Ureter (tissue), 1 donor: Measurements from ENCODE around the gene PTPRM. TPM values are rescaled to one million over a fixed set of nuclear protein-coding genes. Genes with fewer than 3 reads are reported as not detected.

ENCODE experiments used
- DNase-seq: peaks from one replicate; pipeline ENCODE4 v3.0.0-alpha.2; 2020; ENCODE audit warnings: low spot score
- total RNA-seq: library from RNA; stranded (reverse); gene quantifications from one replicate; pipeline ENCODE4 v1.2.4, GENCODE V29; 2023
- donor health status: DM: yes; HTN: yes; CAD: no.

PTPRM gene
- total RNA-seq, 1 donor from 2014 or later: 148 TPM

DNA sequence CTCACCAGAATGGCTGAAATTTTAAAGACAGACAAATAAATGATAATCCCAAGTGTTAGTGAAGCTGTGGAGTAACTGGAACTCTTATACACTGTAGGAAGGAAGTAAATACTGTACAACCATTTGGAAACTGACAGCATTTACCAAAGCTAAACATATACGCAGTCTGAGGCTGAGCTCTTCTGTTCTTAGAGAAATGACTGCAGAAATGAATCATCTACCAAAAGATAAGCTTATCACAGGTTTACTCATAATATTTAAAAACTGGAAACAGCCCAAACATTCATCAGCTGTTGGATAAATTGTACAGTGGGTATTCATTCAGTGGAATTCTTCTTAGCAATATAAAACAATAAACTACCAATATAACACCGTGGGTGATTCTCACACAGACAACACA lies 824.0 kb downstream of the PTPRM start:
- no peak for DNase-seq

DNA sequence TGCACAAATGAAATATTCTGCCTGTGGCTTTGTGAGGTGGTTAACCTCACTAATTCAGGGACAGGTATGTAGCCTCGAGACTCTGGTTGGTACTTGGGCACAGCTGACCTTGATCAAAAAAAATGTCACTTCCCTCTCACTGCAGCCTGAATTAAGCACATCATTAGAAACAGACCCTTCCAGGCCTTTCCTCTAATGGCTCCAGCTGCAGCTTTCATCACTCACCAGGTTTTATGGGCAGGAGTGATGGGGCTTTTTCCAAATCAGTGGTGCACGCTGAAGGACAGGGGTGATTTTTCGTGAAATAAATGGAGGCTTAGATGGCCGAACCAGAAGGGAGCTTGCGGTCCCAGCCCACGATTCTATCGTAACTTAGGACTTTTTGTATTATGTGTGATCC lies 829.1 kb downstream of the PTPRM start:
- DNase-seq: no peak

GRCh38 chr18:8397034-8397433 lies 829.9 kb downstream of the PTPRM start:
- DNase-seq: no peak

DNA sequence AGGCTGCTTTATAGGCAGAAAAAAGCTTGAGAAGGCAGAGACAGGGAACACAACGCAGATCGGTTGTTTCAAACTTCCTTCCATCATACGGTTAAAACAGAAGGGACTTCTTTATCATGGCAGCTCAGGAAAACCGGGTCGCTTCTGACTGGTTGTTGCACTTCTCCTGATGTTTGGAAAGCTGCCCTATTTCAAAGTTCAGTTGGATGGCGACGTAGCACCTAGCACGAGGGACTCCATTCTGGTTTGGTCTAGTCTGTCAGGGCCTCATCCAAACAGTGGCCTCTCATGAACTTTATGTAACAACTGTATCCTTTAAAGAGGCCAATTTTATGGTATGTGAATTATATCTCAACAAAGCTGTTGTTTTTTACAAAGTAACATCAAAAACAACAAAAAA lies 832.0 kb downstream of the PTPRM start:
- no peak for DNase-seq

DNA sequence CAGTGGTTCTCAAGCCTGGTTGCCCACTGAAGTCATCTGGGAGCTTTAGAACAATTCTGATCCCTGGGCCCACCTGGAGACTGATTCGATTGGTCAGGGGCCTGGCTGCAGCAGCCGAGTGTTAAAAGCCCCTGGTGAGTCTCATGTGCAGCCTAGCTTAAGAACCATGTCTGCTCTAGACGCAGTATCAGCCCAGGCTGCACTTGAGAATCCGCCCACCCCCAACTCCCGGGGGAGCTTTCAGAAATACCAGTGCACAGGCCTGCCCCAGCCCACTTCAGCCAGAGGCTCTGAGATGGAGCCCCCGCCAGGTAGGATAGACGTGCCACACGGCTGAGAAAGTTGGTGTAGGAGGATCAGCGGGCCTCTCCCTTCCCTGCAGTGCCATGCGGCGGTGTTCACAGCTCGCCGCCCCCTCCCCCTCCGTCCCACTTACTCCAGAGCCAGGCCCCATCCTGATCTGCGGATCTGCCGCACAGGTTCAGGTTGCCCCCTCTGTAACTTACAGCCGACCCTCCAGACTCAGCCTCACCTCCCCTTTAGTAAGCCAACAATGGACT lies 833.2 kb downstream of the PTPRM start:
- no peak for DNase-seq

- no peak for DNase-seq
These were observed 833.7 kb downstream of the PTPRM start for GRCh38 chr18:8400825-8401224.

GRCh38 chr18:8401606-8402005 lies 834.5 kb downstream of the PTPRM start:
- no peak for DNase-seq

DNA sequence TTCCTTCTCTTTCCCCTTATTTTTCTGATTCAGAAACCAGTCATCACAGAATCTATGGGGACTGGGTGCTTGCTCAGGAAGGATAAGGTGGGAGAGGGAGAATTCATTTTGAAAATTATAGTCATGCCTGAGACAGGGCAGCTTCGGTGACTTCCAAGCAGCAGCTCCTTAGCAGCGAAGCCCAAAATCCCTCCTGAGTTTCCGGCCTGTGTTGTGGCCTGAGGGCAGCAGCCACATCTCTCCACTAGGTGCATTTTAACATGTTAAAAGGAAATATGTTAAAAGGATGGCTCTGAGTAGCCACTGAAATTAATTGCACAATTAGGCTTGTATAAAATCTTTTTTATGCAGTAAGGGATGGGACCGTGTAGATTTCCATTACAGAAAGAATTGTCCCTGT lies 835.1 kb downstream of the PTPRM start:
- DNase-seq: no peak

DNA sequence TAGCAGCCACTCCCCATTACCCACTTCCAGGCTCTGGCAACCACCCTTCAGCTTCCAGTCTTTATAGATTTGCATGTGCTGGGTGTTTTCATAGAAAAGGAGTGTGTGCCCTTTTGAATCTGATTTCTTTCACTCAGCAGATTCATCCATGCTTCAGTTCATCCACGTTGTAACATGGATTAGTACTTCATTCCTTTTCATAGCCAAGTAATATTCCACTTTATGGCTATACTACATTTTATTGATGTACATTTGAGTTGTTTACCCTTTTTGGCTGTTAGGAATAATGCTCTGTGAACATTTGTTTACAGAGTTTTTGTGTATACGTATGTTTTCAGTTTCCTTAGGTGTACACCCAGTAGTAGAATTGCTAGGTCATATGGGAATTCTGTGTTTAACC lies 836.6 kb downstream of the PTPRM start:
- DNase-seq: no peak

DNA sequence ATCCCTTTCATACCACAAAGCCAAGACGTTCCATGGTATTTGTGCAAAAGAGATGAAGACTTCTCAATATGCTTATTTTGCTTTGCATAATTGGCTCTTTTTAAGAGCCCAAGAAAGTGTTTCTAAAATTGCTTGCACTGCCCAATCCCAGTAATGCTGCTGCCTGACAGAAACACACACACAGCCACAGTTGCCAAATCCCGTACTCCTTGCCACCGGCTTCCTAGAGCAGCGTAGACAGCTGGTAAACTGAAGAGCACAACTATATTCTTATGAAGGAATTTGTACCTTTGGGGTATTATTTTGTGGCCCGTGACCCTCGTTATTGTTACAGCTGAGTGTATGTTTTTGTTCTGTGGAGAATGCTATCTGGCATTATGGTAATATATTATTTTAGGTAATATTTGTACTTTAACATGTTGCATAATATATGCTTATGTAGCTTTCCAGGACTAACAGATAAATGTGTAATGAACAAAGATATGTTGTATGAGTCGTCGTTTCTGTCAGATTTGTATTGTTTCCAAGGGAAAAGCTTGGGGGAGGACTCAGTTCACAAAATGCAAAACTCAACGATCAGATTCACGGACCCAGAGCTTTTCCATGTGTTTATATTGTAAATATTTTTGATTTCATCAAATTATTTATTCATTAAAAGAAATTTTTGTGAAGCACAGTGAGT lies 839.2 kb downstream of the PTPRM start:
- DNase-seq: no peak

GRCh38 chr18:8406868-8407250 lies 839.7 kb downstream of the PTPRM start:
- DNase-seq: no peak

GRCh38 chr18:8409151-8409550 lies 842.0 kb downstream of the PTPRM start:
- DNase-seq: no peak

- DNase-seq: no peak
These were observed 844.4 kb downstream of the PTPRM start for GRCh38 chr18:8411492-8411891.

DNA sequence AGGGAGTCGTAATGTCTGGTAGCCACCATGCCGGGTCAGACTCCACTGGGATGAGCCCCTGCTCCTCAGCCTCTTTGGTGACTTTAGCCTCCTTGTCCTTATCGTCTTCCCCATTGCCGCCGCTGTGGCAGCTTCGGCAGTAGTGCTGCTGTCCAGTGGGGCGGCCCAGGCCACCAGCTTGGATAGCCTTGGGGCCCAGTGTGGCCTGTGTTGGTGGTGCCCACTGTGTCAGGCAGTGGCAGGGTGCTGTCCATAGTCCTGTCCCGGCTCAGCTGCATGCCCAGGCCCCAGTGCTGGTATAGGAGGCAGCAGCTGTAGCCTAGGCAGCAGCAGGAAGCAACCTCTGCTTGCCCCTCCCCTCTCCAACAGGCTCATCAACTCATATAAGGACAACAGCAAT lies 845.0 kb downstream of the PTPRM start:
- DNase-seq: no peak

DNA sequence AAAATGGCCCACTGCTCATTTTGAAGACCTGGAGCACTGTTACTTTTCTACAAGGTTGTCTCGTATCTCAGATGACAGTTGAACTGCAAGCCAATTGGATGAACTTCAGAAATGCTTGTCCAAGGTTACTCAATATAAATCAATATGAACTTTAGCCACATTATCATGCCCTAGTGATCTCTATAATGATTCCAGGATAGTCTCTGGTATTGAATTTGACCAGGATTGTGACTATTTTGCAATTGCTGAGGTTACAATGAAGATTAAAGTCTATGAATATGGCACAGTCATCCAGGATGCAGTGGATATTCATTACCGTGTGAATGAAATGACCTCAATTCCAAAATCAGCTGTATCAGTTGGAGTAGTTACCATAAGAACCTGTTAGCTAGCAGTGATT lies 846.1 kb downstream of the PTPRM start:
- no peak for DNase-seq

GRCh38 chr18:8413751-8414150 lies 846.6 kb downstream of the PTPRM start:
- DNase-seq: no peak

- DNase-seq: no peak
These were observed 849.3 kb downstream of the PTPRM start for GRCh38 chr18:8416212-8417019.

DNA sequence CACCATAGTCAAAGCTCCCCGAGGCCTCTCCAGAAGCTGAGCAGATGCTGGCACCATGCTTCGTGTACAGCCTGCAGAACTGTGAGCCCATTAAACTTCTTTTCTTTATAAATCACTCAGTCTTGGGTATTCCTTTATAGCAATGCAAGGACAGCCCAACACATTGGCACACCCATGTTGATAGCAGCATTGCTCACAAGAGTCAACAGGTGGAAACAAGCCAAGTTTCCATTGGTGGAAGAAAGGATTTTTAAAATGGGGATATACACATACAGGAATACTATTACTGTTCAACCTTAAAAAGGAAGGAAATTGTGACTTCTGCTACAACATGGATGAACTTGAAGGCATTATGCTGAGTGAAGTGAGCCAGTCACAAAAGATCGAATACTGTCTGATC lies 855.3 kb downstream of the PTPRM start:
- no peak for DNase-seq

GRCh38 chr18:8423051-8423557 lies 856.0 kb downstream of the PTPRM start:
- DNase-seq: no peak

- DNase-seq: no peak
These were observed 857.4 kb downstream of the PTPRM start for GRCh38 chr18:8424481-8424880.

DNA sequence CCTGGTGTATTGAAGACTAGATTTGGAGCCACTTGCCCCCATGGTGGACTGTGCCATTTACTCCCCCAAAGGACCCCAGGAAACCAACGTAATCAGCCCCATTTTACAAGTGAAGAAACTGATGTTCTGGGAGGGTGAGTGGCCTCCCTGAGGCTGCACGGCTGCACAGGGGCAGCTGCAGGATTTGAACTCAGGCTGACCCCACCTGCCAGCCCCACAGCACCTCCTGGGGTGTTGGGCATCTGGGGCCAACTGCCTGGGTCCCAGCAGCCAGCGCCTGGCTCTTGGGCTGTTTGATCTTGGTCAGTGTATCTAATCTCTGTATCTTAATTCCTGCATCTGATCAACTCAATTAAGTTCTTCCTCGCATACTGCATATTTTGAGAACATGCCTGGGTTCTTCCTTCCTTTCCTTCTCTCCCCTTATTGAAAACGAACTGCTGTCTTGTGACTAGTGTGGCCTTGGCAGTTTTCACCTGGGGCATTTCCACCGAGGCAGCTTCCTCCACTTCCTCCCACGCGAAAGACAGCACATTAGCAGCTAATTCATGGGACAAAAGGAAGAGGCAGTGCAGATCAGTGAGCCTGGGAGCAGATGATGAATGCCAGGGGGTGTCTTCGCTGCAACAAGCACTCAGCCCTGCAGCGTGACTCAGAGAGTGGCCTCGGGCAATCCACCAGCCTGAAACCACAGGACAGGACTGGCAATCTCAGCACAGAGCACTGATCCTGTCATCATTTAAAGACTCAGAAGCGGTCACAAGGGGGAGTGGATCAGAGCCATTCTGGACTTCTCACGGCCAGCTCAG lies 858.0 kb downstream of the PTPRM start:
- no peak for DNase-seq

- DNase-seq: no peak
These were observed 859.3 kb downstream of the PTPRM start for GRCh38 chr18:8426401-8426800.
